Measurements from ENCODE around the gene SFN.
"Not testable (repeated sequence)": the region's sequence is repeated elsewhere in the genome, so short reads cannot be mapped to it uniquely, and the experiment has no call there.

Gene SFN

GRCh38 chr1:26831059-26831458 is 31.9 kb upstream of the SFN start:
- in situ Hi-C loops (cut with HindIII; ENCODE audit: low pct_unique_long_range_greater_than_20kb, low sequenced_read_pairs): no loop called here
- DNase-seq (ENCODE audit: low read depth in 1 of 2, low spot score in 1 of 2): no peak
- TF ChIP-seq JUND (IDR thresholded peaks at IDR 0.05; ENCODE audit: low read depth): no peak

- TF ChIP-seq JUND (IDR thresholded peaks at IDR 0.05; ENCODE audit: low read depth): no peak
- in situ Hi-C loops (cut with HindIII; ENCODE audit: low pct_unique_long_range_greater_than_20kb, low sequenced_read_pairs): no loop called here
- DNase-seq (ENCODE audit: low read depth in 1 of 2, low spot score in 1 of 2): peak in 1 of 2 experiments; percentile 76
Observed at GRCh38 chr1:26831546-26832248, 31.3 kb upstream of the SFN start.

- TF ChIP-seq JUND (IDR thresholded peaks at IDR 0.05; ENCODE audit: low read depth): no peak
- DNase-seq (ENCODE audit: low read depth in 1 of 2, low spot score in 1 of 2): no peak
- in situ Hi-C loops (cut with HindIII; ENCODE audit: low pct_unique_long_range_greater_than_20kb, low sequenced_read_pairs): no loop called here
Observed at GRCh38 chr1:26832249-26832960, 30.5 kb upstream of the SFN start.

GRCh38 chr1:26833432-26834405 is 29.2 kb upstream of the SFN start:
- TF ChIP-seq JUND (IDR thresholded peaks at IDR 0.05; ENCODE audit: low read depth): no peak
- no peak for DNase-seq (ENCODE audit: low read depth in 1 of 2, low spot score in 1 of 2)
- in situ Hi-C loops (cut with HindIII; ENCODE audit: low pct_unique_long_range_greater_than_20kb, low sequenced_read_pairs): no loop called here

- DNase-seq (ENCODE audit: low read depth in 1 of 2, low spot score in 1 of 2); in situ Hi-C loops (cut with HindIII; ENCODE audit: low pct_unique_long_range_greater_than_20kb, low sequenced_read_pairs): not testable (repeated sequence)
Observed at GRCh38 chr1:26837665-26838064, 25.3 kb upstream of the SFN start.

- peak in 1 of 2 experiments; percentile 43 for DNase-seq (ENCODE audit: low read depth in 1 of 2, low spot score in 1 of 2)
- in situ Hi-C loops (cut with HindIII; ENCODE audit: low pct_unique_long_range_greater_than_20kb, low sequenced_read_pairs): no loop called here
- TF ChIP-seq JUND (IDR thresholded peaks at IDR 0.05; ENCODE audit: low read depth): no peak
Observed at GRCh38 chr1:26838474-26839338, 24.2 kb upstream of the SFN start.

GRCh38 chr1:26839339-26839722 is 23.6 kb upstream of the SFN start:
- no peak for DNase-seq (ENCODE audit: low read depth in 1 of 2, low spot score in 1 of 2)
- in situ Hi-C loops (cut with HindIII; ENCODE audit: low pct_unique_long_range_greater_than_20kb, low sequenced_read_pairs): no loop called here
- no peak for TF ChIP-seq JUND (IDR thresholded peaks at IDR 0.05; ENCODE audit: low read depth)

GRCh38 chr1:26839779-26840178 is 23.2 kb upstream of the SFN start:
- in situ Hi-C loops (cut with HindIII; ENCODE audit: low pct_unique_long_range_greater_than_20kb, low sequenced_read_pairs): no loop called here
- no peak for TF ChIP-seq JUND (IDR thresholded peaks at IDR 0.05; ENCODE audit: low read depth)
- no peak for DNase-seq (ENCODE audit: low read depth in 1 of 2, low spot score in 1 of 2)

GRCh38 chr1:26844424-26845196 is 18.3 kb upstream of the SFN start:
- TF ChIP-seq JUND (IDR thresholded peaks at IDR 0.05; ENCODE audit: low read depth): no peak

GRCh38 chr1:26847826-26848225 is 15.1 kb upstream of the SFN start:
- DNase-seq (ENCODE audit: low read depth in 1 of 2, low spot score in 1 of 2); in situ Hi-C loops (cut with HindIII; ENCODE audit: low pct_unique_long_range_greater_than_20kb, low sequenced_read_pairs): not testable (repeated sequence)

More at GRCh38 chr1:26844424-26845196, 18.3 kb upstream of the SFN start:
- in situ Hi-C loops (cut with HindIII; ENCODE audit: low pct_unique_long_range_greater_than_20kb, low sequenced_read_pairs): no loop called here
- DNase-seq (ENCODE audit: low read depth in 1 of 2, low spot score in 1 of 2): no peak

- in situ Hi-C loops (cut with HindIII; ENCODE audit: low pct_unique_long_range_greater_than_20kb, low sequenced_read_pairs): no loop called here
- DNase-seq (ENCODE audit: low read depth in 1 of 2, low spot score in 1 of 2): no peak
- no peak for TF ChIP-seq JUND (IDR thresholded peaks at IDR 0.05; ENCODE audit: low read depth)
Observed at GRCh38 chr1:26848499-26848898, 14.4 kb upstream of the SFN start.

Measured in T47D (cell line).